CD8-positive, alpha-beta memory T cell (primary cell): ENCODE measurements around the gene ARID5B. TPM values are rescaled to one million over a fixed set of nuclear protein-coding genes. Genes with fewer than 3 reads are reported as not detected.

Source experiments
- CTCF ChIA-PET: fragments of 350-600 bp; sonication (Branson Sonifier 250); formaldehyde crosslinking; loops from one replicate; lab custom pipeline; 2021; ENCODE audit warnings: antibody characterized with exemption; lab: Charles Lee
- POLR2A ChIA-PET: fragments of 350-600 bp; sonication (Branson Sonifier 250); formaldehyde crosslinking; loops from one replicate; lab custom pipeline; 2021; ENCODE audit warnings: antibody characterized with exemption; lab: Charles Lee
- DNase-seq, 5 donors: peaks; one replicate each; pipeline versions ENCODE4 v3.0.0 to v3.0.0-alpha.2; 2020 to 2022; ENCODE audit warnings: mixed read lengths in 1 of 5
- H3K27ac ChIP-seq: one replicate; pipeline ENCODE4 v1.7.0; 2013; ENCODE audit warnings: low read depth, mild to moderate bottlenecking, low read length, moderate library complexity
- H3K27me3 ChIP-seq: 2 replicates; pipeline ENCODE4 v1.7.0; 2013; ENCODE audit warnings: low read length, mild to moderate bottlenecking; ENCODE audit not compliant: insufficient read depth, poor library complexity, severe bottlenecking
- H3K36me3 ChIP-seq: 2 replicates; pipeline ENCODE4 v1.7.0; 2013; ENCODE audit warnings: mild to moderate bottlenecking, low read length, moderate library complexity; ENCODE audit not compliant: insufficient read depth
- H3K4me1 ChIP-seq: 2 replicates; pipeline ENCODE4 v1.7.0; 2013; ENCODE audit warnings: mild to moderate bottlenecking, low read length, moderate library complexity; ENCODE audit not compliant: insufficient read depth
- H3K4me3 ChIP-seq: 2 replicates; pipeline ENCODE4 v1.7.0; 2013; ENCODE audit warnings: mild to moderate bottlenecking, low read length
- H3K9me3 ChIP-seq: 2 replicates; pipeline ENCODE4 v1.7.0; 2013; ENCODE audit warnings: mild to moderate bottlenecking, low read length
- H3K27ac Mint-ChIP-seq, 8 donors: one replicate each; pipeline ENCODE4 v1.8.0; 2020 to 2021; ENCODE audit warnings: mixed read lengths in 8 of 8, mild to moderate bottlenecking in 6 of 8, inconsistent platforms in 3 of 8, moderate library complexity in 3 of 8
- H3K27me3 Mint-ChIP-seq, 2 donors: one replicate each; pipeline ENCODE4 v1.8.0; 2020 to 2021; ENCODE audit warnings: mixed read lengths in 2 of 2, mild to moderate bottlenecking in 1 of 2, moderate library complexity in 1 of 2
- H3K36me3 Mint-ChIP-seq, 3 donors: one replicate each; pipeline ENCODE4 v1.8.0; 2020 to 2021; ENCODE audit warnings: mixed read lengths in 3 of 3, inconsistent platforms in 1 of 3, mild to moderate bottlenecking in 1 of 3
- H3K4me1 Mint-ChIP-seq, 3 donors: one replicate each; pipeline ENCODE4 v1.8.0; 2020 to 2021; ENCODE audit warnings: mixed read lengths in 3 of 3, inconsistent platforms in 1 of 3, mild to moderate bottlenecking in 1 of 3
- H3K4me3 Mint-ChIP-seq, 7 donors: one replicate each; pipeline ENCODE4 v1.8.0; 2020 to 2021; ENCODE audit warnings: mixed read lengths in 7 of 7, mild to moderate bottlenecking in 6 of 7, moderate library complexity in 4 of 7, inconsistent platforms in 2 of 7
- H3K9me3 Mint-ChIP-seq, 5 donors: one replicate each; pipeline ENCODE4 v1.8.0; 2020 to 2022; ENCODE audit warnings: mixed read lengths in 5 of 5, mild to moderate bottlenecking in 3 of 5, moderate library complexity in 2 of 5, inconsistent platforms in 1 of 5
- polyA plus RNA-seq: library from polyadenylated mRNA; unstranded; fragments of 300-500 nt; fragmentation: Illumina TruSeq; gene quantifications from one replicate; pipeline ENCODE4 v1.2.3, GENCODE V29; 2021
- total RNA-seq, 2 experiments: library from RNA; stranded (reverse); gene quantifications; one replicate each; pipeline ENCODE4 v1.2.3, GENCODE V29; 2021

ARID5B gene
- total and polyA plus RNA-seq, 3 experiments from 2014 or later: 37.1 to 48.7 (median 38.4) TPM

DNA sequence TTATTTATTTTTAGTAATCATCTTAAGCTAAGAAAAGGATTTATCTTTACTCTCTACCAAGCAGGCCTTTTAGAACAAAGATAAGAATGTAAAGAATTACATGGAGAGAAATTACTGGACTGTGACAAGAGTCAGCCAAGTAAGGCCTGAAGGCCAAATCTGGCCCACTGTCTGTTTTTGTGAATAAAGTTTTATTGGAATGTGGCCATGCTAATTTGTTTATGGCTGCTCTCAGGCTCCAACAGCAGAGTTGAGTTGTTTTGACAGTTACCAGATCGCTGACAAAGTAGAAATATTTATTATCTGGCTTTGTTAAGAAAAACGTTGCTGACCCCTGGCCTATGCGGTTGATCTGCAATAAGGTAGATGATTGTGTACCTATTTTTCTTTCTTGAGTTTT is 6.1 kb downstream of the ARID5B start:
- no peaks in the 10 kb centered on the region for H3K36me3 ChIP-seq
- Mint-ChIP-seq H3K4me1 (peaks cover 47 to 81% (median 76%) of the 10 kb centered on the region in 3 donors), H3K27ac (no peak overlapping the region), H3K9me3 (no peaks in the 10 kb centered on the region), H3K4me3 (no peak overlapping the region), H3K27me3 (peaks cover 0 to under 1% of the 10 kb centered on the region in 2 donors), H3K36me3 (peaks cover 0 to 36% (median 8%) of the 10 kb centered on the region in 3 donors)
- no peak overlapping the region for H3K4me3 ChIP-seq
- ChIA-PET CTCF (interaction anchor here (0.8 to 1.5 kb wide), 3 partner anchors 80 to 338 kb away, joined by 3 to 4 read pairs (median 3); no protein-coding TSS in a partner anchor), POLR2A (no interaction called here)
- H3K4me1 ChIP-seq: peaks cover 31% of the 10 kb centered on the region
- no peaks in the 10 kb centered on the region for H3K27me3 ChIP-seq
- DNase-seq: no peak
- no peaks in the 10 kb centered on the region for H3K9me3 ChIP-seq
- H3K27ac ChIP-seq: no peak overlapping the region

DNA sequence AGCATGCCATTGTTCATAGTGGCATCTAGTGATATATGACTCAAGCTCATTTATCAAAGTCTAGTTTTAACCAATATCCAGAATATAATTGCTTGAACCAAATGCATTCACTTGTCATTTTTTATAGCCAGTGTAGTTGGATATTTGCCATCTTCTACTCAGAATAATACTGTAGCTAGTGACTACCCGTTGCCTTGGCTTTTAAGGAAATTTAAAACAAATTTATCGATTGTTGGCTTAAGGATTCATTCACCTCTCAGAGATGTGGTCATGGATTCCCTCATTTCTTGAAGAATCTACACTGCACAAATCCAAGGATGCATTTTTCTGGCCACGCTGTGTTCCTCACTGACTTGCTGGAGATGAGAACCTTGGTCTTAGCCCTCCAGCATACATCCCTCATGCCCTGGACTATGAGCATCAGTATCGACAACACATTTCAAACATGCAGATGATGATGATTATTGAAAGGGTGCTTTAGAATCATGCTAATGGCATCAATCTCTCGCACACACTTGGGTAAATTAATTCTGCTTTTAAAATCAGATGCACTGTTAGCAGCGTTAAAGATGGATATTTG is 8.8 kb downstream of the ARID5B start:
- H3K9me3 Mint-ChIP-seq: no peaks in the 10 kb centered on the region
- H3K4me3 Mint-ChIP-seq: peak overlapping the region in 1 of 7 donors; percentile 3
- H3K27me3 Mint-ChIP-seq: no peaks in the 10 kb centered on the region
- Histone ChIP-seq H3K9me3 (no peaks in the 10 kb centered on the region), H3K27me3 (no peaks in the 10 kb centered on the region), H3K36me3 (peaks cover 6% of the 10 kb centered on the region), H3K27ac (no peak overlapping the region), H3K4me3 (no peak overlapping the region), H3K4me1 (peaks cover 19% of the 10 kb centered on the region)
- ChIA-PET CTCF (no interaction called here), POLR2A (no interaction called here)
- peak overlapping the region in 1 of 8 donors; percentile 6 for H3K27ac Mint-ChIP-seq
- no peak for DNase-seq
- H3K36me3 Mint-ChIP-seq: peaks cover 5 to 55% (median 13%) of the 10 kb centered on the region in 3 donors
- H3K4me1 Mint-ChIP-seq: peaks cover 52 to 85% (median 84%) of the 10 kb centered on the region in 3 donors

DNA sequence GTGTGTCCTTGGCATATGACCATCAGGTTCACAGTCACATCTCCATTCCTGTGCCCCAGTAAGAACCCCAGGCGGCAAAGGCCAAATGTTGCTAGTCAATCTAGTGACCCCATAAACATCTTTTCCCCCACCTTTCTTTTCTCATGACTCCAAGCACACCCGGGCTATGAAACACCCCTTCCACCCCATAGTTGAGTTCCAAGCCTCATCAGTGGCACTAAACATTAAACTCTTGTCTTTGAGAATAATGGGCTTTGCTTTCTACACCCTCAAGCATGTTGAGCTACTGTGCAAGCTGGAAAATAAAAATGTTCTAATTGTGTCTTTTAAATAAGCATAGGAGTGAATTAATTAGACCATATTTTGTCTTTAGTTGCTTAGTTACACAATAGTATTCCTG is 9.4 kb downstream of the ARID5B start:
- DNase-seq: no peak
- Mint-ChIP-seq H3K9me3 (no peaks in the 10 kb centered on the region), H3K27ac (peak overlapping the region in 3 of 8 donors; percentile 6 to 79 (median 9)), H3K27me3 (no peaks in the 10 kb centered on the region), H3K4me3 (peak overlapping the region in 1 of 7 donors; percentile 3), H3K4me1 (peaks cover 48 to 84% (median 80%) of the 10 kb centered on the region in 3 donors), H3K36me3 (peaks cover 5 to 58% (median 15%) of the 10 kb centered on the region in 3 donors)
- ChIA-PET POLR2A (no interaction called here), CTCF (no interaction called here)
- Histone ChIP-seq H3K27me3 (no peaks in the 10 kb centered on the region), H3K27ac (no peak overlapping the region), H3K4me3 (no peak overlapping the region), H3K4me1 (peaks cover 17% of the 10 kb centered on the region), H3K9me3 (no peaks in the 10 kb centered on the region), H3K36me3 (peaks cover 6% of the 10 kb centered on the region)

DNA sequence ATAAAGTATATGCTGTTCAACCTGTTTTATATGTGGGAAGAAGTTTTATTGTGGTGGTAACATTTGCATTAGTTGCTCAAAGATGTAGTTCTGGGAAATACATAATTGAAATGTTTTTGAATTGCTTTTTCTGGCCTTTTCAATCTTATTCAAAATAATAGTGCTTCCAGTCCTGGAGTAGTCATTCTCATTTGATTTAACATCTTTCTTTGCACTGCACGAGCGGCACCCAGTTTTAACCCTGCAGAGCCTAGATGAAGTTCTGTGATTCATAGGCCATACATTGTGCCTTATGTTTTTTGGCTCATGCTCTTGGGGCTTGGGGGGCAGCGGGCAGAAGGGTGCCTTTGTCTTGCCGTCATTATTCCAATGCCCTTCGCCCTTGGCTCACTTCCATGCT is 9.9 kb downstream of the ARID5B start:
- Histone ChIP-seq H3K4me1 (peaks cover 17% of the 10 kb centered on the region), H3K9me3 (no peaks in the 10 kb centered on the region), H3K27me3 (no peaks in the 10 kb centered on the region), H3K27ac (no peak overlapping the region), H3K36me3 (peaks cover 6% of the 10 kb centered on the region), H3K4me3 (no peak overlapping the region)
- H3K4me3 Mint-ChIP-seq: peak overlapping the region in 1 of 7 donors; percentile 10
- peaks cover 5 to 58% (median 15%) of the 10 kb centered on the region in 3 donors for H3K36me3 Mint-ChIP-seq
- no peak for DNase-seq
- H3K27me3 Mint-ChIP-seq: no peaks in the 10 kb centered on the region
- peak overlapping the region in 2 of 8 donors; percentile 6 to 70 for H3K27ac Mint-ChIP-seq
- no peaks in the 10 kb centered on the region for H3K9me3 Mint-ChIP-seq
- ChIA-PET CTCF (no interaction called here), POLR2A (no interaction called here)
- H3K4me1 Mint-ChIP-seq: peaks cover 49 to 80% (median 75%) of the 10 kb centered on the region in 3 donors

DNA sequence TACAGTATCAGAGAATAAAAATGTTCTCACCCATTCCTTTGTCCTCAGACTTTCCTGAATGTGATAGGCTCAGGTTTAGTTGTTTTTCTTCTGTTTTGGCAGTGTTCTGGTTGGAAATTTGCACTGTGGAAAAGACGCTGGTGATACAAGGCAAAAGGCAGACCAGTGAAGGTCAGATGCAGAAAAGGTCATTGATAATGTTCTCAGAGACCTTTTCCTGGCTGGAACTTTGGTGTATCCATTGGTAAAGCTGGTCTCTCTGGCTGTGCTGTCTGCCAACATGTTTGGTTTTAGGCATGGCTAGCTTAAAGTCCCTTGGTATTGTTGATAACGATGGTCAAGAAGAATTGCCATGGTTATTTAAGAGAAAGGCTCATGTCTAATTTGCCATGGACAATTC is 11.5 kb downstream of the ARID5B start:
- no peak for DNase-seq
- no peak overlapping the region for H3K4me3 Mint-ChIP-seq
- H3K27ac ChIP-seq: no peak overlapping the region
- peaks cover 58 to 81% (median 80%) of the 10 kb centered on the region in 3 donors for H3K4me1 Mint-ChIP-seq
- H3K27me3 Mint-ChIP-seq: no peaks in the 10 kb centered on the region
- peaks cover 16 to 64% (median 23%) of the 10 kb centered on the region in 3 donors for H3K36me3 Mint-ChIP-seq
- H3K4me1 ChIP-seq: peaks cover 10% of the 10 kb centered on the region
- H3K9me3 ChIP-seq: no peaks in the 10 kb centered on the region
- peaks cover 6% of the 10 kb centered on the region for H3K36me3 ChIP-seq
- CTCF ChIA-PET: interaction anchor here (3.6 kb wide), 1 partner anchor 11 kb away, joined by 13 read pairs; the partner anchor contains the start of gene ARID5B
- no peak overlapping the region for H3K4me3 ChIP-seq
- no peaks in the 10 kb centered on the region for H3K27me3 ChIP-seq
- H3K27ac Mint-ChIP-seq: no peak overlapping the region
- POLR2A ChIA-PET: interaction anchor here (0.6 kb wide), 1 partner anchor 13 kb away, joined by 3 read pairs; no protein-coding TSS in a partner anchor
- peaks cover 0 to 5% (median 3%) of the 10 kb centered on the region in 5 donors for H3K9me3 Mint-ChIP-seq

DNA sequence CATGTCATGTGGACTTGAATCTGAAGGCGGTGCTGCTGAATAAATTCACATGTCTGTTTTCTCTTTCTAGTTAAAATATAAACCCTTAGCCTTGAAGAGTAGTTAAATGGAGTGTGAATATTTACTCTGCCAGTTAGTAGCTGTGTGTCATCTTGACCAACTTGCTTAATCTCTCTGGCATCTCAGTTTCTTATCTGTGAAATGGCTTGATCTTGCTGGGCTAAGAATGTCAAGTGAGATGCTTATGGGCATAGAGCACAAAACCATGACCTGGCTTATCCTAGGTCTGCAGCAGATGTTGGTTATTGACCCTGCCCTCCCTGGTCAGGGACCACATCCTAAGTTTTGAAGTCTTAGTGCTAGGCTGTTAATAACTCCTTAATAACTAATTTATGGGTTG is 16.6 kb downstream of the ARID5B start:
- Histone ChIP-seq H3K4me1 (no peaks in the 10 kb centered on the region), H3K27me3 (no peaks in the 10 kb centered on the region), H3K4me3 (no peak overlapping the region), H3K27ac (no peak overlapping the region), H3K9me3 (no peaks in the 10 kb centered on the region), H3K36me3 (peaks cover 6% of the 10 kb centered on the region)
- H3K4me1 Mint-ChIP-seq: peaks cover 45 to 83% (median 82%) of the 10 kb centered on the region in 3 donors
- peak overlapping the region in 2 of 8 donors; percentile 14 to 17 for H3K27ac Mint-ChIP-seq
- ChIA-PET CTCF (no interaction called here), POLR2A (no interaction called here)
- H3K9me3 Mint-ChIP-seq: peaks cover 0 to 8% (median 4%) of the 10 kb centered on the region in 5 donors
- no peak overlapping the region for H3K4me3 Mint-ChIP-seq
- no peak for DNase-seq
- H3K27me3 Mint-ChIP-seq: no peaks in the 10 kb centered on the region
- peaks cover 22 to 56% (median 26%) of the 10 kb centered on the region in 3 donors for H3K36me3 Mint-ChIP-seq

DNA sequence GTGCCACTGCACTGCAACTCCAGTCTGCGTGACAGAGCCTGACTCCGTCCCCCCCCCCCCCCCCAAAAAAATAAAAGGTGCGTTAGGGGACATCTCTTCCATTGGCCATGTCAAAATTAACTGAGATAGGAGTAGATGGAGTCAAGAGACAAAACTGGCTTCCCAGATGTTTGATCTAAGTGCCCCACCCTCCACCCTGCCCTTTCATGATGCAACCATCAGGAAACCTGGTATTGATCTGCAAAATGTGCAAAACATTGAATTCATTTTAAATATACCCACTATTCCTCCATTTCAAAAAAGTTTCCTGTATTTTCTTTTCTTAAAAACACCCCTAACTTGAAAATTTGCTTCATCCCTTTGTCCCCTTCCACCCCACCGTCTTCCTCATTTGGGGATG is 17.5 kb downstream of the ARID5B start:
- no peaks in the 10 kb centered on the region for H3K27me3 ChIP-seq
- H3K27ac ChIP-seq: no peak overlapping the region
- Mint-ChIP-seq H3K36me3 (peaks cover 22 to 56% (median 26%) of the 10 kb centered on the region in 3 donors), H3K4me3 (no peak overlapping the region), H3K9me3 (peaks cover 0 to 8% (median 4%) of the 10 kb centered on the region in 5 donors), H3K27ac (peak overlapping the region in 1 of 8 donors; percentile 76), H3K27me3 (no peaks in the 10 kb centered on the region), H3K4me1 (peaks cover 51 to 85% (median 82%) of the 10 kb centered on the region in 3 donors)
- no peak for DNase-seq
- CTCF ChIA-PET: no interaction called here
- POLR2A ChIA-PET: no interaction called here
- H3K9me3 ChIP-seq: no peaks in the 10 kb centered on the region
- H3K4me1 ChIP-seq: no peaks in the 10 kb centered on the region
- no peak overlapping the region for H3K4me3 ChIP-seq
- peaks cover 6% of the 10 kb centered on the region for H3K36me3 ChIP-seq

DNA sequence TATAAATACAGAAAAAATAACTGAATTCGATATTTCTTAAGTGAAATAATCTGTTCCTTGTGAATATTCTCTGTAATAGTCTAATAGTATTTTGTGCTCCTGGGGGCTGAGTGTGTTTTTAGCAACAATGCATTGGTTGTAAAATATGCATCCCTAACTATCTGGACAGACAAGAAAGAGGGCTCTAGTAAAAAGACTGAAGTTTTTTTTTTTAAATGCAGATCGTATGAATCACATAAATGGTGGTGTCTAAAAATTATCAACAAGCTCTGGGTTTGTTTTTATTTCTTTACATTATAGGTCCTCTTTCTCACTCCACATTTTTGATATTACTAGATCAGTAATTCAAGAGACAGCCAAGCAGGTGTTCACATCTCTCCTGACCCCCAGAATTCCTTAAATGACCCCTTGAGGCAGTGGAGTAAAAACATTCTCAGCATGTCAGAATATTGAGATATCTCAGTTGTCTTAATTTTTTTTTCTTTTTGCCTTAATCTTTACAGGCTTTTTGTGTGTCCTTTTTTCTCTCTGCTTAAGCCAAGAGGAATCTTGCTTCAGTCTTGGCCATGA is 18.2 kb downstream of the ARID5B start:
- DNase-seq: no peak
- no peaks in the 10 kb centered on the region for H3K9me3 ChIP-seq
- Mint-ChIP-seq H3K4me1 (peaks cover 48 to 86% (median 84%) of the 10 kb centered on the region in 3 donors), H3K9me3 (peaks cover 0 to 8% (median 4%) of the 10 kb centered on the region in 5 donors), H3K27ac (peak overlapping the region in 2 of 8 donors; percentile 7 to 13), H3K4me3 (no peak overlapping the region), H3K36me3 (peaks cover 22 to 55% (median 23%) of the 10 kb centered on the region in 3 donors), H3K27me3 (no peaks in the 10 kb centered on the region)
- H3K36me3 ChIP-seq: peaks cover 5% of the 10 kb centered on the region
- H3K27me3 ChIP-seq: no peaks in the 10 kb centered on the region
- ChIA-PET CTCF (no interaction called here), POLR2A (interaction anchor here (1.2 kb wide), 1 partner anchor 17 kb away, joined by 6 read pairs; no protein-coding TSS in a partner anchor)
- H3K4me3 ChIP-seq: no peak overlapping the region
- H3K4me1 ChIP-seq: no peaks in the 10 kb centered on the region
- H3K27ac ChIP-seq: no peak overlapping the region
